GM23248 (cell line): ENCODE measurements around the gene MUS81. TPM values are rescaled to one million over a fixed set of nuclear protein-coding genes. Genes with fewer than 3 reads are reported as not detected.
A peak's percentile ranks its signal among the peaks of the same experiment; 100 is the strongest.

Experiments
- DNase-seq: peaks from one replicate; pipeline ENCODE4 v3.0.0-alpha.2; 2015
- H2AFZ ChIP-seq: fragments of 200-600 bp; sonication (generic); 2 replicates; pipeline ENCODE4 v1.6.1; 2016; ENCODE audit warnings: antibody characterized with exemption
- H3F3A ChIP-seq: fragments of 200-600 bp; sonication (generic); 2 replicates; pipeline ENCODE4 v1.6.1; 2016; ENCODE audit warnings: mild to moderate bottlenecking, antibody characterized with exemption, mixed run types; ENCODE audit not compliant: insufficient read depth
- H3K27ac ChIP-seq: fragments of 200-600 bp; sonication (generic); 2 replicates; pipeline ENCODE4 v1.5.1; 2016; ENCODE audit warnings: mild to moderate bottlenecking
- H3K27me3 ChIP-seq: fragments of 200-600 bp; sonication (generic); replicated peaks from 2 replicates; pipeline ENCODE4 v1.6.1; 2016; ENCODE audit warnings: mild to moderate bottlenecking; ENCODE audit not compliant: insufficient read depth
- H3K36me3 ChIP-seq: fragments of 200-600 bp; sonication (generic); 2 replicates; pipeline ENCODE4 v1.6.1; 2016; ENCODE audit warnings: low read depth, mild to moderate bottlenecking
- H3K4me1 ChIP-seq: fragments of 200-600 bp; sonication (generic); 2 replicates; pipeline ENCODE4 v1.6.1; 2016; ENCODE audit warnings: mild to moderate bottlenecking; ENCODE audit not compliant: insufficient read depth
- H3K4me2 ChIP-seq: fragments of 200-600 bp; sonication (generic); one replicate; pipeline ENCODE4 v1.6.1; 2016; ENCODE audit warnings: mild to moderate bottlenecking; ENCODE audit not compliant: unreplicated experiment
- H3K4me3 ChIP-seq: fragments of 200-600 bp; sonication (generic); 2 replicates; pipeline ENCODE4 v1.5.1; 2016; ENCODE audit warnings: mild to moderate bottlenecking
- H3K79me2 ChIP-seq: fragments of 200-600 bp; sonication (generic); 2 replicates; pipeline ENCODE4 v1.6.1; 2016; ENCODE audit warnings: mild to moderate bottlenecking; ENCODE audit not compliant: insufficient read depth
- H3K9ac ChIP-seq: fragments of 200-600 bp; sonication (generic); 2 replicates; pipeline ENCODE4 v1.6.1; 2016; ENCODE audit warnings: mild to moderate bottlenecking
- H3K9me2 ChIP-seq: fragments of 200-600 bp; sonication (generic); 2 replicates; pipeline ENCODE4 v1.6.1; 2016; ENCODE audit warnings: mixed run types, mild to moderate bottlenecking, moderate library complexity; ENCODE audit not compliant: insufficient read depth
- H3K9me3 ChIP-seq: fragments of 200-600 bp; sonication (generic); one replicate; pipeline ENCODE4 v1.6.1; 2017; ENCODE audit warnings: low read depth
- H4K20me1 ChIP-seq: fragments of 200-600 bp; sonication (generic); 2 replicates; pipeline ENCODE4 v1.6.0; 2016; ENCODE audit not compliant: insufficient read depth
- EZH2 ChIP-seq: fragments of 200-600 bp; sonication (generic); IDR thresholded peaks from 2 replicates; pipeline ENCODE4 v1.6.1; 2018; ENCODE audit warnings: antibody characterized with exemption, mild to moderate bottlenecking; ENCODE audit not compliant: insufficient read depth, poor library complexity, severe bottlenecking
- EZH2phosphoT487 ChIP-seq: fragments of 200-600 bp; sonication (generic); IDR thresholded peaks from 2 replicates; pipeline ENCODE4 v1.6.1; 2018; ENCODE audit warnings: antibody characterized with exemption, moderate library complexity, mild to moderate bottlenecking, low read depth; ENCODE audit not compliant: insufficient read depth
- WGBS, 2 experiments: methylation state at CpG; one replicate each; pipeline ENCODE4 v1.1.6; 2015 to 2017; ENCODE audit warnings: low lambda C conversion rate in 2 of 2, low coverage in 1 of 2; ENCODE audit errors: missing lambda C conversion rate in 2 of 2; 5-methylcytosine and 5-hydroxymethylcytosine counted together
- in situ Hi-C: fragments of 300-500 bp; cut with MboI; formaldehyde crosslinking; loops from 2 replicates; pipeline ENCODE4 v1.15.0; 2020
- polyA plus RNA-seq: library from polyadenylated mRNA; unstranded; fragments of >200 nt; fragmentation: Nextera tagmentation; extraction: Ambion mirVana; gene quantifications from 2 replicates; pipeline ENCODE4 v1.2.1, GENCODE V29; 2016
- total RNA-seq: library from RNA; depleted of rRNA; stranded (reverse); fragments of >200 nt; shearing (Covaris generic); gene quantifications from 2 replicates; pipeline ENCODE4 v1.2.3, GENCODE V29; 2014

Gene MUS81
- total and polyA plus RNA-seq, 2 experiments from 2014 or later = 42.0 to 56.0 TPM

- H3K4me2 ChIP-seq = peak overlapping the region; percentile 71
- no peak for TF ChIP-seq EZH2
- no peak for TF ChIP-seq EZH2phosphoT487
- in situ Hi-C loops = no loop called here
- peaks cover 7% of the 10 kb centered on the region; the same call in 1 of the 2 replicates for H4K20me1 ChIP-seq
- H3K4me1 ChIP-seq = peaks cover 52% of the 10 kb centered on the region
- no peaks in the 10 kb centered on the region for H3K27me3 ChIP-seq
- H3K27ac ChIP-seq = peak overlapping the region; percentile 99
- H3K9me3 ChIP-seq = no peaks in the 10 kb centered on the region
- H3K4me3 ChIP-seq = peak overlapping the region; percentile 95; the same call in 1 of the 2 replicates
- no peaks in the 10 kb centered on the region for H3K9me2 ChIP-seq
- no peak for DNase-seq
- no peak overlapping the region for H2AFZ ChIP-seq
- H3K79me2 ChIP-seq = peaks cover 57% of the 10 kb centered on the region
- H3K9ac ChIP-seq = peak overlapping the region; percentile 35; the same call in 1 of the 2 replicates
- WGBS, 2 experiments = 82 to 86% methylated on average over 11 of the region's 11 CpGs
- H3F3A ChIP-seq = peaks cover 56% of the 10 kb centered on the region
- peaks cover 22% of the 10 kb centered on the region; the same call in 1 of the 2 replicates for H3K36me3 ChIP-seq
Measured at GRCh38 chr11:65900899-65901180, 40.6 kb downstream of the MUS81 start.

GRCh38 chr11:65903068-65903481 is 42.8 kb downstream of the MUS81 start:
- TF ChIP-seq EZH2phosphoT487 (no peak), EZH2 (no peak)
- in situ Hi-C loops = no loop called here
- peak overlapping the region; percentile 99 for H3K27ac ChIP-seq

DNA sequence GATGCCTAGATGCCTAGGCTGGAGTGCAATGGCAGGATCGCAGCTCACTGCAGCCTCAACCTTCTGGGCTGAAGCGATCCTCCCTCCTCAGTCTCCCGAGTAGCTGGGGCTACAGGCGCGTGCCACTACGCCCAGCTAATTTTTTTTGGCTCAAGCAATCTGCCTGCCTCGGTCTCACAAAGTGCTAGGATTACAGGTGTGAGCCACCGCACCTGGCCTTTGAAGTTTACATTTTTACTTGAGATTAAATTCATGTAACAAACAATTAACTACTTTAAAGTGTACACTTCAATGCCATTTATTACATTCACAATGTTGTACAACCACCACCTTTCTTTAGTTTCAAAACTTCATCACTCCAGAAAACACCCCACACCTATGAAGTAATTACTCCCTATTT is 43.5 kb downstream of the MUS81 start:
- WGBS, 2 experiments = 74 to 79% methylated on average over 8 of the region's 8 CpGs

More at GRCh38 chr11:65903068-65903481, 42.8 kb downstream of the MUS81 start:
- peak overlapping the region; percentile 69 for H3K4me2 ChIP-seq
- no peaks in the 10 kb centered on the region for H3K27me3 ChIP-seq
- H3K79me2 ChIP-seq = peaks cover 35% of the 10 kb centered on the region
- no peaks in the 10 kb centered on the region for H3K9me2 ChIP-seq
- no peak overlapping the region for H2AFZ ChIP-seq
- peak overlapping the region; percentile 70 for H3K9ac ChIP-seq
- H3K36me3 ChIP-seq = peaks cover 7% of the 10 kb centered on the region; the same call in 1 of the 2 replicates
- no peaks in the 10 kb centered on the region for H4K20me1 ChIP-seq
- H3K4me3 ChIP-seq = peak overlapping the region; percentile 36; the same call in 1 of the 2 replicates
- H3K4me1 ChIP-seq = peaks cover 44% of the 10 kb centered on the region
- H3F3A ChIP-seq = peaks cover 44% of the 10 kb centered on the region
- H3K9me3 ChIP-seq = no peaks in the 10 kb centered on the region
- 0% methylated on average over 5 of the region's 5 CpGs for WGBS, 2 experiments
- peak; percentile 95 for DNase-seq

GRCh38 chr11:65906602-65907001 is 46.4 kb downstream of the MUS81 start:
- TF ChIP-seq EZH2 = no peak
- TF ChIP-seq EZH2phosphoT487 = no peak
- H3K27me3 ChIP-seq = no peaks in the 10 kb centered on the region
- H3K27ac ChIP-seq = no peak overlapping the region
- H3K4me1 ChIP-seq = peaks cover 45% of the 10 kb centered on the region
- H3F3A ChIP-seq = peaks cover 30% of the 10 kb centered on the region
- in situ Hi-C loops = no loop called here
- H3K4me2 ChIP-seq = no peak overlapping the region
- H3K79me2 ChIP-seq = peaks cover 7% of the 10 kb centered on the region
- DNase-seq = peak; percentile 54
- WGBS, 2 experiments = 78 to 80% methylated on average over 5 of the region's 5 CpGs
- no peaks in the 10 kb centered on the region for H3K36me3 ChIP-seq
- no peak overlapping the region for H3K9ac ChIP-seq
- H4K20me1 ChIP-seq = no peaks in the 10 kb centered on the region
- no peaks in the 10 kb centered on the region for H3K9me2 ChIP-seq
- H2AFZ ChIP-seq = no peak overlapping the region
- no peaks in the 10 kb centered on the region for H3K9me3 ChIP-seq
- H3K4me3 ChIP-seq = no peak overlapping the region

More for the DNA sequence above, 43.5 kb downstream of the MUS81 start:
- H2AFZ ChIP-seq = no peak overlapping the region
- peaks cover 40% of the 10 kb centered on the region for H3K4me1 ChIP-seq
- peak overlapping the region; percentile 99 for H3K27ac ChIP-seq
- H3F3A ChIP-seq = peaks cover 38% of the 10 kb centered on the region
- TF ChIP-seq EZH2 = no peak
- no peak for TF ChIP-seq EZH2phosphoT487
- peak overlapping the region; percentile 70 for H3K9ac ChIP-seq
- peaks cover 28% of the 10 kb centered on the region for H3K79me2 ChIP-seq
- no peak overlapping the region for H3K4me3 ChIP-seq
- in situ Hi-C loops = no loop called here
- H3K4me2 ChIP-seq = peak overlapping the region; percentile 69
- H3K27me3 ChIP-seq = no peaks in the 10 kb centered on the region
- H4K20me1 ChIP-seq = no peaks in the 10 kb centered on the region
- no peak for DNase-seq
- H3K9me2 ChIP-seq = no peaks in the 10 kb centered on the region
- H3K9me3 ChIP-seq = no peaks in the 10 kb centered on the region
- H3K36me3 ChIP-seq = peaks cover under 1% of the 10 kb centered on the region; the same call in 1 of the 2 replicates
